Muscle of leg (tissue), 11 donors: ENCODE measurements around the gene ADAMTS2. TPM values are rescaled to one million over a fixed set of nuclear protein-coding genes. Genes with fewer than 3 reads are reported as not detected.

ENCODE experiments used
- DNase-seq: peaks from one replicate; pipeline ENCODE4 v3.0.0; 2013
- H3K27ac ChIP-seq: one replicate; pipeline ENCODE4 v1.5.1; 2013; ENCODE audit warnings: mild to moderate bottlenecking, low read length, control low read depth
- H3K27me3 ChIP-seq: one replicate; pipeline ENCODE4 v1.6.1; 2013; ENCODE audit warnings: low read length; ENCODE audit not compliant: control insufficient read depth, insufficient read depth
- H3K36me3 ChIP-seq: one replicate; pipeline ENCODE4 v1.6.1; 2013; ENCODE audit warnings: low read length; ENCODE audit not compliant: control insufficient read depth, insufficient read depth
- H3K4me1 ChIP-seq: one replicate; pipeline ENCODE4 v1.6.1; 2013; ENCODE audit warnings: low read length; ENCODE audit not compliant: control insufficient read depth, insufficient read depth
- H3K4me3 ChIP-seq: one replicate; pipeline ENCODE4 v1.5.1; 2013; ENCODE audit warnings: low read length, control low read depth
- H3K9me3 ChIP-seq: replicated peaks from 2 replicates; pipeline ENCODE4 v1.6.1; 2013; ENCODE audit warnings: low read depth, low read length; ENCODE audit not compliant: control insufficient read depth
- WGBS: methylation state at CpG from one replicate; pipeline ENCODE4 v1.1.5; 2013; ENCODE audit warnings: missing lambda C conversion rate; ENCODE audit not compliant: insufficient coverage; 5-methylcytosine and 5-hydroxymethylcytosine counted together
- polyA plus RNA-seq, 8 donors: library from polyadenylated mRNA; unstranded; fragments of 120-200 nt; gene quantifications; one replicate each; pipeline versions ENCODE4 v1.2.1 to v1.2.3, GENCODE V29; 2013; ENCODE audit warnings: inconsistent platforms in 1 of 8, low replicate concordance in 1 of 8; ENCODE audit not compliant: insufficient read length in 8 of 8, insufficient read depth in 1 of 8
- total RNA-seq: library from RNA; stranded (reverse); fragments of 120-200 nt; gene quantifications from one replicate; pipeline ENCODE4 v1.2.4, GENCODE V29; 2013

ADAMTS2 gene
- total and polyA plus RNA-seq, 9 donors: 21.3 to 46.3 (median 34.2) TPM

DNA sequence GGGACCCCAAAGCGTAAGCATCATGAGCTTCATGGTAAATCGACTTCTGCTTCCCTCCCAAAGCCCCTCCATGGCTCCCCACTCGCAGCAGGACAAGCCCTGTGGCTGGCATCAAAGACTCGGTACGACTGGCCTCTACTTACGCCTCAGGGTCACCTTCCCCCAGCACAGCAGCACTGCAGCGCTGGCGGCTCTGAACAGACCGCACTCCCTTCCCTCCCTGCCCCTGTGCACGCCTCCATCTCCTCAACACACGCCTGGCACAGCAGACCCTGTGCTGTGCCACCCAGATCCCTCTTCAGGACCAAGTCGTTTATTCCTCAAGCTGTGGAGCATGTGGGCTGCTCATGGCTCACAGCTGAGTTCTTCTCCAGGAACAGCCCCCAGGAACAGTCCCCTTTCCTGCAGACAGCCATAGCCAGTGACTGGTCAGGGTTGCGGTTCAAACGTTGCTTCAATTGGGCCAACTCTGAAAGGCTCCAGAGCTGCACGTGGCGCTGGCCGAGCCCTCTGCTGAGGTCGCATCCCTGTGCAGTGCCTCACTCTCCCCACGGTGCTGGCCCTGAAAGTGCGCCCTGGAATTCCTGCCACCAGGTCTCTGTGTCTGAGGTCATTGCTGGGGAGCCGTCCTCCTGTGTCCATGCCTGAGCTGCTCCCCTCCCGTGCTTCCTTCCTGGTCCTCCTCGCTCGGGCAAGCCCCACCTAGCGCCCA is 197.1 kb downstream of the ADAMTS2 start:
- Histone ChIP-seq H3K9me3 (no peaks in the 10 kb centered on the region), H3K36me3 (no peaks in the 10 kb centered on the region), H3K27me3 (no peaks in the 10 kb centered on the region), H3K27ac (no peak overlapping the region), H3K4me3 (no peak overlapping the region), H3K4me1 (no peaks in the 10 kb centered on the region)
- DNase-seq: no peak
- 81% methylated on average over 23 of the region's 25 CpGs for WGBS

DNA sequence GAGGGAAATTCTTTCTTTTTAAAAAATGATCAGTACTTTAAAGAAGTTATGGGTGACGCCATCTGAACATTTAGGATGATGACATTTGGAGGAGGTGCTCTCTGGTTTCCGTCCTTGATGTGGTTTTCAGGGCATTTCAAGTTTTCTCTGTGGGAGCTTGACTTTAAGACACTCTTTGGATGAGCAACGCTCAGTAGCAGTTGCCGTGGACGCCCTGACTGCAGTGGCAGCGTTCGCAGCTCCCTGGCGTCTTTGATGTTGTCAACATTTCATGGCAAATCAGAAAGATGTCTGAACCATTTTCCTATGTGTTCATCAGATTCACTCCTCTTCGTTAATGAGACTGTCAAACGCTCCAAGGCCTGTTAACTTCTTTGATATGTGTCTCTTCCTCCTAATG is 199.0 kb downstream of the ADAMTS2 start:
- no peaks in the 10 kb centered on the region for H3K9me3 ChIP-seq
- DNase-seq: no peak
- H3K36me3 ChIP-seq: no peaks in the 10 kb centered on the region
- no peaks in the 10 kb centered on the region for H3K4me1 ChIP-seq
- 82% methylated on average over 8 of the region's 10 CpGs for WGBS
- H3K4me3 ChIP-seq: no peak overlapping the region
- no peaks in the 10 kb centered on the region for H3K27me3 ChIP-seq
- no peak overlapping the region for H3K27ac ChIP-seq

DNA sequence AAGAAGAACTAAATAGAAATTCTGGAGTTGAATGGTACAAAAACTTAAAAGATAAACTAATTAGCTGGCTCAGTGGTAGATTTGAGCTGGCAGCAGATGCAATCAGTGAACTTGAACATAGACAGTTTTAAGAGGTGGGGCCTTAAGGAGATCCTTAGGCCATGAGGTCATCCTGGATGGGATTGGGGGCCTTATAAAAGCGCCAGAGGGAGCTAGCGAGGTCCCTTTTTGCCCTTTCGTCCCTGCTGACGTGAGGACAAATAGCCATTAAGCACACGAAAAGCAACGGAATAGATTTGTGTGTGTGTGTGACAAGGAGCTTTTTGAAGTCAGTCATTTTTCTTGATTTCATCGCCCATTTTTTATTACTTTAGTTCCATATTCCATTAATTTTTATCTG is 201.8 kb downstream of the ADAMTS2 start:
- Histone ChIP-seq H3K36me3 (no peaks in the 10 kb centered on the region), H3K27ac (no peak overlapping the region), H3K27me3 (no peaks in the 10 kb centered on the region), H3K4me3 (no peak overlapping the region), H3K9me3 (no peaks in the 10 kb centered on the region), H3K4me1 (peaks cover 3% of the 10 kb centered on the region)
- DNase-seq: no peak
- WGBS: no CpG with 5 or more reads among the region's 7 CpGs

DNA sequence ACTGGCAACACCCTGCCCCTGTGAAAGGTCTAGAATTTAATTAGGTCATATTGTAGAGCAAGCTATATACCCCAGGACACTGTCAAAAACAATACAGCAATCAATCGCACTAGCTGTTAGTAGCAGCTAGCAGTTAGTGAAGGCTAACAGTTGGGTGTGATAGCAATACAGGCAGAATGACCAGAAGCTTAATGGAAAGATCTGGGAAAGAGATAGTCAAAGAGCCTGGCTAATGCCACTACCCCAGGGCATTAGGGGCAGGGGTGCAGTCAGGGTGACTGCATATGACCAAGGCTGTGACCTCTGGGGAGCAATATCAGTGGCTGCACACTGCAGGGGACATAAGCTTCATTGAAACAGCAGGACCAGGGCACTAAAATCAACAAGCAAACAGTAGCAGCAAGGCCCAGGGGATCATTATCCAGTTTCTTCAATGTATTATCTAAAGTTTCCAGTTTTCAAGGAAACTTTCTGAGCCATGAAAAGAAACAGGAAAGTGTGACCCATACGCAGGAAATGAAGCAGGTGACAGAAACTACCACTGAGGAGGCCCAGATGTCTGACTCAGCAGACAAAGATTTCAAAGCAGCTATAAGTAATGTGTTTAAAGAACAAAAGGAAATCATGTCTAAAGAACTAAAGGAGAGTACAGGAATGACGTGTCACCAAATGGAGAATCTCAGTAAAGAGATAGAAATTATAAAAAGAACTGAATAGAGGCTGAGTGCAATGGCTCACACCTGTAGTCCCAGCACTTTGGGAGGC is 202.6 kb downstream of the ADAMTS2 start:
- 53% methylated on average over 2 of the region's 3 CpGs for WGBS
- H3K27ac ChIP-seq: peak overlapping the region; percentile 20
- peaks cover 10% of the 10 kb centered on the region for H3K4me1 ChIP-seq
- H3K27me3 ChIP-seq: no peaks in the 10 kb centered on the region
- peak; percentile 55 for DNase-seq
- H3K36me3 ChIP-seq: no peaks in the 10 kb centered on the region
- H3K4me3 ChIP-seq: no peak overlapping the region
- H3K9me3 ChIP-seq: no peaks in the 10 kb centered on the region

DNA sequence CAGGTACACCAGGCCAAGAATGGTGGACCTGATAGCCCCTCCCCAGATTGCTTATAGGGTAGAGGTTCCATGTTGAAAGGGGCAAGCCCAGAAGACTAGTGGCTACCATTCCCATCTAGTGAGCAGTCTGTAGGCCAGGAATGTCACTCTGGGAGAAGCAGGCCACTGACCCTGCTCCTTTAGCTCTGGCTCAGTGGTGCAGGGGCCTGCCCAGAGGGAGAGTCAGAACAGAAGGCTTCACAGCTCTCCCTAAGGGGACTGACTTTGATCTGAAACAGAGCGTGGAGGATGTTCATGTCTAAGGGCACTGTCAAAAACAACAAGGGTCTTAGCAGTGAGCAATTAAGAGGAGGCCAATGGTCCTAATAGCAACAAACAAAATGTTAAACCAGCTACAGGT is 203.4 kb downstream of the ADAMTS2 start:
- DNase-seq: no peak
- Histone ChIP-seq H3K27me3 (no peaks in the 10 kb centered on the region), H3K4me1 (peaks cover 10% of the 10 kb centered on the region), H3K9me3 (no peaks in the 10 kb centered on the region), H3K36me3 (no peaks in the 10 kb centered on the region), H3K4me3 (no peak overlapping the region), H3K27ac (no peak overlapping the region)
- 0% methylated on average over 1 of the region's 1 CpG for WGBS

DNA sequence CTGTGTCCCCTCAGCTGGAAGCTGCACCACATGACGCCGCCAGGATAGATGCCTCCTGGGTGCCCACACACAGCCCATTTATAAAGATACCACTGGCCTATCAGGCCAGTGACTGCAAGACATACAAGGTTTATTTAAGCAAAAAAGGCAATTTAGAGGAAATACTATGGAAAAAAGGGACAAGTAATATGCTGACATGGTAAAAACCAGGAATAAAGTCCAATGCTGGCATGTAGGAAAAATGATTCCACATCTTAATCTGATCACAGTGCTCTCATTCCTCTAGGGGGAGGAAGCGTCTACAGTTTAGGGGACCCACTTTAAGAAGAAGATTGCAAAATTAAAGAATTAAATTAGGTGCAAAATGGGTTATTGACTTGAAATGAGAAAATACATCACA is 205.0 kb downstream of the ADAMTS2 start:
- Histone ChIP-seq H3K4me3 (no peak overlapping the region), H3K27ac (no peak overlapping the region), H3K36me3 (no peaks in the 10 kb centered on the region), H3K4me1 (peaks cover 10% of the 10 kb centered on the region), H3K9me3 (no peaks in the 10 kb centered on the region), H3K27me3 (no peaks in the 10 kb centered on the region)
- DNase-seq: no peak
- WGBS: 70% methylated on average over 2 of the region's 3 CpGs

DNA sequence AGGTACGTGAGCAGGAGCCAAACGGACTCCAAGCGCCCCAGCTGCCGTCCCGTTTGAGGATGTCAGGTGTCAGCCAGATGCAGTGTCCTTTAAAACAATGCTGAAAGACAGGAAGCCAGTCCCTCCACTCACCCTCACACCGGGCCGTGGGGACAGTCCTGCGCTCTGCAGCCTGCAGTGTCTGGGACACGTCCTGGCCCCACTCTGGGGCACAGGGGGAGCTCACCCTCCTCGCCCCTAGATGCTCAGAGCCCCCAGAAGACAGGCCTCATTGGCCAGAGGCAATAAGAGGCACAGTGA is 205.4 kb downstream of the ADAMTS2 start:
- H3K4me1 ChIP-seq: peaks cover 10% of the 10 kb centered on the region
- WGBS: 43% methylated on average over 8 of the region's 10 CpGs
- H3K27me3 ChIP-seq: no peaks in the 10 kb centered on the region
- DNase-seq: no peak
- H3K27ac ChIP-seq: no peak overlapping the region
- no peak overlapping the region for H3K4me3 ChIP-seq
- no peaks in the 10 kb centered on the region for H3K36me3 ChIP-seq
- no peaks in the 10 kb centered on the region for H3K9me3 ChIP-seq

DNA sequence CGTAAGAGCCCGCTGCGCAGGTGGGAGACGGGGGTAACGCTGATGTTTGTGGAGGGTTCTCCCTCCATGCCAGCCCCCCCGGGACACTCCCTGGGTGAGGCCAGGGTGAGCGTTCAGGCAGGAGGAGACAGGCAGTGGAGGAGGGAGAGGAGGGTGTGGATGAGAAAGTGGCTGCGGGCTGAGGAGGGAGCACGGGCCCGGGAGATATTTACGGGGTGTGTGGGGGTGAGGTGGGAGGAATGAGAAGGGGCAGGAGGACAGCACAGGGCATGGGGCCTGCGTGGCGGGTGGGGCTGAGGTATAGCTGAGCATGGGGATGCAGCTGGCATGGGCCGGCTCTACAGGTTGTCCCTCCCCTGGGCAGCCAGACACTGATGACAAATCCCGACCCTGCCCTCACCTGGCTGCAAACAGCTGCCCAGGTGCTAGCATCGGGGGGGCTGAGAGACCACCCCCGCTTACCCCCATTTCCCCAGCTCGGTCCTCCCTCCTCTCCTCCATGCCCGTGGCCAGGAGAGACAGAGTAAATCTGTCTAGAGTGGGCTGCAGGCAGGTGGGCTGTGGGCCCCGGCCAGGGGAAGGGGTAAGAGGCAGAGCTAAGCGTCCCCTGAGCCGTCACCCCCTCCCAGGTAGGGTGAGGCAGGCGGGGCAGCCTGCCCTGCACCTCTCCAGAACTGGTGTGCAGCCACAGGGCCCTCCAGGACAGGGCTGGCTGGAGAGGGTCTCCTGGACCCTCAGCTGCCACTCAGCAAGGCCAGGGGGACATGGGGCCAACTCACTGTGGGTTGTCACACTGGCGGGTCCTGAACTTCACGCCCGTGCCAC is 205.9 kb downstream of the ADAMTS2 start:
- WGBS: 83% methylated on average over 21 of the region's 26 CpGs
- Histone ChIP-seq H3K36me3 (no peaks in the 10 kb centered on the region), H3K27ac (no peak overlapping the region), H3K4me3 (no peak overlapping the region), H3K4me1 (peaks cover 12% of the 10 kb centered on the region), H3K27me3 (no peaks in the 10 kb centered on the region), H3K9me3 (no peaks in the 10 kb centered on the region)
- DNase-seq: no peak

DNA sequence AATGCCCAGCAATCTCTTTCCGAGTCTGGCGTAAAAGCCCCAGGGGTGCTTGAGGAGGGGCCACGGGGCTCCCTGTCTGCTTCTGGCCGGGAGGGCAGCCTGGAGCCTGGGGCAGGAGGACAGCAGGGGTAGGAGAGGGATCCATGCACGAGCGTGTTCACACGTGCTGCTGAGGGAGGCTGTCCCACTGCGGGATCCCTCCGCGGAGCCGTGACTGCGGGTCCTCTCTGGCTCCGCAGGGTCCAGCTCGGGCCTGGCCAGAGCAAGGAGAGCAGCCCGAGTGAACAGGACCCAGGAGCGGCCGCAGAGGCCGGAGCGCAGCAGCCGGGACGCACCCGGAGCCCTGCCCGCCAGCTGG is 206.7 kb downstream of the ADAMTS2 start:
- WGBS: 55% methylated on average over 19 of the region's 23 CpGs
- no peak overlapping the region for H3K4me3 ChIP-seq
- no peaks in the 10 kb centered on the region for H3K36me3 ChIP-seq
- no peaks in the 10 kb centered on the region for H3K27me3 ChIP-seq
- no peaks in the 10 kb centered on the region for H3K9me3 ChIP-seq
- peaks cover 12% of the 10 kb centered on the region for H3K4me1 ChIP-seq
- no peak for DNase-seq
- no peak overlapping the region for H3K27ac ChIP-seq
